Measurements from ENCODE around the gene VPS8.
"Not testable (repeated sequence)": the region's sequence is repeated elsewhere in the genome, so short reads cannot be mapped to it uniquely, and the experiment has no call there.

VPS8 gene

GRCh38 chr3:184953401-184953800, 141.4 kb downstream of the VPS8 start:
- no peak for TF ChIP-seq CTCF (IDR thresholded peaks at IDR 0.05; ENCODE audit: low read depth, low read length, missing control alignments)
- DNase-seq (ENCODE audit: extremely low read depth, low read depth) = no peak

GRCh38 chr3:184954251-184954650, 142.3 kb downstream of the VPS8 start:
- no peak for TF ChIP-seq CTCF (IDR thresholded peaks at IDR 0.05; ENCODE audit: low read depth, low read length, missing control alignments)
- H3K4me3 ChIP-seq (replicated peaks; ENCODE audit: low read depth, low read length) = no peak overlapping the region
- DNase-seq (ENCODE audit: extremely low read depth, low read depth) = no peak

More at GRCh38 chr3:184953401-184953800, 141.4 kb downstream of the VPS8 start:
- H3K4me3 ChIP-seq (replicated peaks; ENCODE audit: low read depth, low read length) = no peak overlapping the region

GRCh38 chr3:184954851-184955250, 142.9 kb downstream of the VPS8 start:
- not testable (repeated sequence) for H3K4me3 ChIP-seq (replicated peaks; ENCODE audit: low read depth, low read length); DNase-seq (ENCODE audit: extremely low read depth, low read depth)

GRCh38 chr3:184965639-184966430, 153.9 kb downstream of the VPS8 start:
- DNase-seq (ENCODE audit: extremely low read depth, low read depth) = no peak
- no peak overlapping the region for H3K4me3 ChIP-seq (replicated peaks; ENCODE audit: low read depth, low read length)
- TF ChIP-seq CTCF (IDR thresholded peaks at IDR 0.05; ENCODE audit: low read depth, low read length, missing control alignments) = no peak

GRCh38 chr3:184968115-184968514, 156.1 kb downstream of the VPS8 start:
- no peak for TF ChIP-seq CTCF (IDR thresholded peaks at IDR 0.05; ENCODE audit: low read depth, low read length, missing control alignments)
- no peak overlapping the region for H3K4me3 ChIP-seq (replicated peaks; ENCODE audit: low read depth, low read length)
- no peak for DNase-seq (ENCODE audit: extremely low read depth, low read depth)

GRCh38 chr3:184970186-184970585, 158.2 kb downstream of the VPS8 start:
- no peak for TF ChIP-seq CTCF (IDR thresholded peaks at IDR 0.05; ENCODE audit: low read depth, low read length, missing control alignments)
- H3K4me3 ChIP-seq (replicated peaks; ENCODE audit: low read depth, low read length) = no peak overlapping the region
- no peak for DNase-seq (ENCODE audit: extremely low read depth, low read depth)

GRCh38 chr3:184977796-184978195, 165.8 kb downstream of the VPS8 start:
- H3K4me3 ChIP-seq (replicated peaks; ENCODE audit: low read depth, low read length) = no peak overlapping the region
- DNase-seq (ENCODE audit: extremely low read depth, low read depth) = no peak
- no peak for TF ChIP-seq CTCF (IDR thresholded peaks at IDR 0.05; ENCODE audit: low read depth, low read length, missing control alignments)
